Peyer's patch (tissue), 4 donors: Measurements from ENCODE around the gene RHD.
"Not testable (repeated sequence)": the region's sequence is repeated elsewhere in the genome, so short reads cannot be mapped to it uniquely, and the experiment has no call there.

ENCODE experiments used
- CTCF ChIP-seq, 6 experiments: fragments of 450-650 bp in 4 of 6; fragments of 200-600 bp in 2 of 6; sonication (generic) in 1 of 6; IDR thresholded peaks; one replicate each; pipeline ENCODE4 v1.5.1; 2017 to 2019; ENCODE audit warnings: antibody characterized with exemption in 6 of 6, mild to moderate bottlenecking in 3 of 6, moderate library complexity in 1 of 6
- POLR2A ChIP-seq, 2 donors: fragments of 450-650 bp; IDR thresholded peaks; one replicate each; pipeline ENCODE4 v1.5.1; 2017; ENCODE audit warnings: antibody characterized with exemption in 2 of 2, mild to moderate bottlenecking in 2 of 2, moderate library complexity in 2 of 2

- TF ChIP-seq CTCF, POLR2A (IDR thresholded peaks at IDR 0.05): not testable (repeated sequence)
Observed at GRCh38 chr1:25236261-25236660, 36.0 kb upstream of the RHD start.
